ENCODE measurements around the gene PMM2.
A peak's percentile ranks its signal among the peaks of the same experiment; 100 is the strongest.
"Not testable (repeated sequence)": the region's sequence is repeated elsewhere in the genome, so short reads cannot be mapped to it uniquely, and the experiment has no call there.

PMM2 gene

DNA sequence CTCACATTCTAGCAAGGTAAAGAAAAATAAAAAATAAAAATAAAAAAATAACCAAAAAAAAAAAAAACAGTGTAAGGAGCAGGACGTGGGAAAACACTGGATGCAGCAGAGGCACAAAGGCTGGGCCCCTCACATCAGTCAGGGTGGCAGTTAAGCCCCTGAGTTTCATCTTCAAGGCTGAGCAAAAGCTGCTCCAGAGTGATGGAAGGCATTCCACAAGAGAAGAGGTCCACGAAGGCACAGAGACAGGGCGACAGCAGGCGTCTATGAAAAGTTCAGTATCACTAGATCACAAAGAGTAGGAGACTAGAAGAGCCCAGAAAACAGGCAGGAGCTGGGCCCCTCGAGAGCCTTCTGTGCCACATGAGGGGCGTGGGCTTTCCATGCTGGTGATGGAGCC is 12.2 kb upstream of the PMM2 start:
- no peak for DNase-seq

DNA sequence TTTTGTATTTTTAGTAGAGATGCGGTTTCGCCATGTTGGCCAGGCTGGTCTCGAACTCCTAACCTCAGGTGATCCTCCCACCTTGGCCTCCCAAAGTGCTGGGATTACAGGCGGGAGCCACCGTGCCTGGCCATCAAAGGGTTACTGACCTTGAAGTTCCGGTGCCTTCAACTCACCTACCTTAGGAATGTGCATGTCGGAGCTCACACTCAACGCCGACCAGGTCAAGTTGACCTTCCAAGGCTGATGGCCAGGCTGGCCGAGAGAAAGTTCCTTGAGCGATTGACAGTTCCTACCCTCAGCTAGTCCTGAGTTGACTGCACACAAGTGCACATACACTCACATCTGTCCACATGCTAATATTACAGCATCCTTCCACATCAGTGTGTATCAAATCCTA is 11.3 kb upstream of the PMM2 start:
- DNase-seq, result not testable (repeated sequence)

DNA sequence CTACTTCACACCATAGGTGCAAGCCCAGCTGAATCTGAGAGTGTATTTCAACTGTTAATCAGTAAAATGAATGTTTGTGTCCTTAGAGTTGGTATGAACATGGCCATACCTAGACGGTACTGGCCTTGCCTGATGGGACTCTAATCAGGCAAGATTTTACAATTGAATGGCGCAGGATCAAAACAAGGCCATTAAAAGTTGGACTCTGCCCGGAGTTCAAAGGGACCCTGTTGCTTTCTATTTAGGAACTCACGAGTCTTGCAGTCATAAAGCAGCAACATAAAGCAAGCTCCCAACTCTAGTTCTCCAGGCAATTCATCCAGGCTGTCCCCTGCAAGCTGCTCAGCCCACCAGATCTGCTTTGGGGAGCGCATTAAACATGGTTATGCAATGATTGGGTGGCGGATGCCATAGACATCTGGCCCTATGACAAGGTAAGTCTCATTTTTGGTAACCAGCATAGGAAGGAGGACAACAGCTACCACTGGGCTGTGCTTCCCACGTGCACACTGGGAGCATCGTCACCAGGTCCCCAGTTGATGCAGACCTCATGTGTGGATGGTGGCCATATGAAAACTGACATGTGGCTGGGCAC is 9.0 kb upstream of the PMM2 start:
- DNase-seq, result no peak

DNA sequence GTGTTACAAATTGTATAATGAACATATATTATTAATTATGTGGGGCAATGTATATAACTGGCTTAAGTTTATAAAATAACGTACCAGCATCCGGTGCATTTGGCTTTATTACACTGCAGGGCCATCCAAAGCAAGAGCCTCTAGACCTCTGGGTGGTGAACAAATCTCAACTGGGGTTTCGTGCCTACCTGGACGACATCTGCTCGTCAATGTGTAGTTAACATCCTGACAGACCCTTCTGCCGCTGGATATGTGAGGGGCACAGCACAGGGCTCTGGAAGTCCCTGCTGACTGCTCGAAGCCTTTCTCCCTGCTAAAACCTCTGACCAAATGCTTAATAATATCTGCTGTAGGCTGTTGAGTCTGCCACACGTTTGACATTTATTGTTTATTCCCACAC is 2.5 kb upstream of the PMM2 start:
- no peak for DNase-seq

DNA sequence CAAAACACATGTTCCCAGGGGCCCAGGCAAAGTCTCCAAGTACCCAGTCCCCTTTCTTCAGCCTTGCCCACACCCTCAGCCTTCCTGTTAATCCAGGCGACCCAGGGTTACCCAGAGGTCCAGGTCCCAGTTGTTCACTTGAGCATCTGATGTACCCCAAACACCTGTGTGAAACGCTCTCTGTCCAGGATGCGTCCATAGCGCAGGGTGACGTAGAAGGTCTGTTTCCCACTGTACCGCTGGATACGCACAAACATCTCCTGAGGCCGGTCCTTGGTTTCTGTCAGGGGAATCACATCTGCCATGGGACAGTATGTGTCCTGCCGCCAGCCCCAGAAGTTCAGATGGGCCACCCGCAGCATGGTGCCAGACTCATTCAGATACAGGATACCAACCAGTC is 1.8 kb upstream of the PMM2 start:
- DNase-seq, result no peak

DNA sequence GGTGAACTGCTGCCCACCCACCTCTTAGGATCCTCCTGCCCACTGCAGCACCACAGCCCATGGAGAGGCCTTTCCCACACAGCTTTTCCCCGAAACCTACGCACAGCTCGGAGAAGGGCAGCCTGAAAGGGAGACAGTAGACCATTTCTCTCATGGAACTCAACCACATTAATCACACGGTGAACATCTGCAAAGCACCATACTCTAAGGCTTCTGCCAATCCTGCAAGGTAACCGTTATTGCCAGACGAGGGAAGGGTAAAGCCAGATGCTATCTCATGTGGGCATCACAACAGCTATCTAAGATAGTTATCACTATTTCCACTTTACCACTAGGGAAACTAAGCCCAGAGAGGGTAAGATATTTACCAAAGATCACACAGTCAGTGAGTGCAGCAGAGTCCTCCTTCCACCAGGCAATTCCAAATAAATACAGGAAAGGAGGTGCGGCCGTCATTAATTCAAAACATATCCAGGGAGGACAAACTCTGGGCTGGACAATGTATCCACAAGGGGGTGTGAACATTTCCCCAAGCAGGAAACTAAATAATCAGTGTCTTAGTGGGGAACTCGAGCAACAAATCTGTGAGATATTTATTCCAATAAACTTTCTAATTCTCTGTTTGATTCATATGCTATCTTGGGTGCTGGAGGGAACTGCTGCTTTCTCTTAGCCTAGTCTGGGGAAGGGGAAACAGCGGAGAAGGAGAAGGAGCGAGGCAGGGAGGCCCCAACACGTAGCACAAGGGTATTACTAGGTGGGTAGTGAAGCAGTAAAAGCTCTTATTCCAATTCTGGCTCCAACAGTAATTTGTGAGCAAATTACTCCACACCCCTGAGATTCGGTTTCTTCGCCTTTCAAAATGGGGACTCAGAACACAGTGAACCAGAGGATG is 923 bp upstream of the PMM2 start:
- no peak for DNase-seq

DNA sequence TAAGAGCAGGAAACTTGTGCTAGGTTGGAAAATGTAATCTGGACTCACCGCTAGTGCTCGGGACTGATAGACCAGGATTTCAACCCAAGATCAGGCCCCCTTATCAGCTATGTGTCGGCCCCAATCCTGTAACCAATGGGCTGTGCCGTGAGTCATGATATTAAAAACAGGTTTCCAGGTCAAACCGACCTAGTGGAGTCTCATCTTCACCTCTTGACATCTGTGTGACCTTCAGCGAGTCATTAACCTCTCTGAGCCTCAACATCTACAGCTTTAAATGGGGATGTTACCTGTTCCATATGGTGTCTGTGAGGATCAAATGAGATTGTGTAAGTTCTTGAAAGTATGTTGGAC is 512 bp downstream of the PMM2 start:
- DNase-seq, result peak; percentile 31

DNA sequence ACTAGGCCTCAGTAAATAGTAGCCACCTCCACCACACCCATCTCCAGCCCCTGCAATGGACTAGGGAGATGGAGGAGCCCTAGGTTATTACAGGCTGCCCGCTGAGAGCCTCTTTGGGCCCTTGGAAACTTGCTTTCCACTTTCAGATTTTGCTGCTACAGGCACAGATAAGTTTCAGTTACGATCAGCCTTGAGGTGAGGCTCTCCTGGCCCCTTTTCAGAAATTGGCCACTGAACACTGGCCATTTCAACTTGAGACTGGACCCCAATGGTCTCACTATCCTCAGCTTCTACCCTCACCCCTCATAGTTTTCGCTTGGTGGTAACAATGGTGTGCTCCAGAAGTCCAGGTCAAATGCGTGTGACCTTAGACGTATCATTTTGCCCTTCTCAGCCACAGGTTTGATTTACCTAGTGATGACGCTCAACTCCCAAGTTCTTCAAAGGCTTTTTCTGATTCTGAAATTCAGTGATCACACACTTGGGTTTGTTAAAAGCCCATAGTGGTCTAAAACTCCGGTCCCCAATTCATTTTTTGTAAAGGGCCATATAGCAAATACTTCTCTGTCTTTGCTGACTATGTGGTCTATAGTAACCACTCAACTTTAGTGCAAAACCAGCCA is 1.0 kb downstream of the PMM2 start:
- DNase-seq, result no peak

DNA sequence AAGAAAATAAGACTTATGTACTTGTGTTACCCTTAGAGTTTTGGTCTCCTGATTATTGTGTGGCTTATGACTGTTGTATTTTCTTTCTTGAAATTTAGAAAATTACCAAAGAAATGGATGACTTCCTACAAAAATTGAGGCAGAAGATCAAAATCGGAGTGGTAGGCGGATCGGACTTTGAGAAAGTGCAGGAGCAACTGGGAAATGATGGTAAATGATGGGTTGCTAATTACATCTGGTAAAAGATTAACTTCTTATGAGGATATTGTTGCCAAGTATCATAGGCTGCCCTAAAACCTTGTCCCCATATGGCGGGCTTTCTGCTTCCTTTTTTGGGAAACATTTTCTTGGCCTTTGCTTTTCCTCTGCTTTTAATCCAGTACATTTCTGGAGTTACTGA is 4.1 kb downstream of the PMM2 start:
- no peak for DNase-seq

DNA sequence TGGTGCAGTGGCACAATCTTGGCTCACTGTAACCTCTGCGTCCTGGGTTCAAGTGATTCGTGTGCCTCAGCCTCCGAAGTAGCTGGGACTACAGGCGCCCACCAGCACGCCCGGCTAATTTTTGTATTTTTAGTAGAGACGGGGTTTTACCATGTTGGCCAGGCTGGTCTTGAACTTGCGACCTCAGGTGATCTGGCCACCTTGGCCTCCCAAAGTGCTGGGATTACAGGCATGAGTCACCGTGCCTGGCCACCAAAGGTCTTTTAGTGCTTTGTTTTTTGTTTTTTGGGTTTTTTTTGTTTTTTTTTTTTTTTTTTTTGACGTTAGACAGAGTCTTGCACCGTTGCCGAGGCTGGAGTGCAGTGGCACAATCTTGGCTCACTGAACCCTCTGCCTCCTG is 6.1 kb downstream of the PMM2 start:
- DNase-seq, result not testable (repeated sequence)

DNA sequence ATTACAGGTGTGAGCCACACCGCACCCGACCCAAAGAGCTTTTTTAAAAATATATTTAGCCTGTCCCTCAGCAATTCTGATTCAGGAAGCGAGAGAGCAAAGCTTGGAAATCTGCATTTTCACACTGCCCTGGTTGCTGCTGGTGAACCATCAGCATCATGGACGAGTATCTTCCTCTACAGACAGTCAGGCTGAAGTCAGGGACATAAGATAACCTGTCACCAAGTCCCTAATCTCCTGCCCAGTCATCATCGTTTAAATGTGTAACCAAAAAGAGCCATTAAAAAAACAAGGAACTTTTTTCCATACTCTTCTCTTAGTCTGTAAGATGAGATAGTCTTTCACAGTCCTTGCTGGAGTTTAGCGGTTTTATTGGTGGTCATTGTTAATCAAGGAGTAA is 6.7 kb downstream of the PMM2 start:
- no peak for DNase-seq

DNA sequence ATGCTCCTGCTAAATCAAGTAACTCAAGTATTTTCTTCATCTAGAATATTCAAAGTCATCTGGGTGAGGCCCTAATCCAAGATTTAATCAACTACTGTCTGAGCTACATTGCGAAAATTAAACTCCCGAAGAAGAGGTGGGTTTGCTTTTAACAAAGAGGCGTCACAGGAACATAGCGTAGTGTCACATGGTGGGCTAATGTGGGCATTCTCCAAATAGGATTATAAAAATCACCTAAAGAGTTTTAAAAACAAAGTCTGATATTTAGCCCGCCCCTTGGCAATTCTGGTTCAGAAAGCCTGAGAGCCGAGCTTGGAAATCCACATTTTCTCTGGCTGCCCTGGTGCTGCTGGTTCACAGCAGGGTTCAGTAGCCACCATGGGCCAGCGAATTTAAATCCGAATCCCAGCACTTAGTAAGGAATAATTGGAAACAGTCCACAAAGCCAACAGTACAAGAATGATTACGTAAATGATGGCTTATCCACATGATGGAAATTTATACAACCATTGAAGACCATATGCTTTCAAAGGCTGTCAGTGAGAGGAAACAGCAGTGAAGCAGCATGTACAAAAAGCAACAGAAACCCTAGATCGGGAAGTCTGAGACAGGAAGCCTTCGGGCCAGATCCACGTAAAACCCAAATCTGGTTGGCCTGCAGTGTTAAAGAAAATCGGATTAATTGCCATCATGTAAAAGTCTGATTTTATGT is 8.8 kb downstream of the PMM2 start:
- no peak for DNase-seq

DNA sequence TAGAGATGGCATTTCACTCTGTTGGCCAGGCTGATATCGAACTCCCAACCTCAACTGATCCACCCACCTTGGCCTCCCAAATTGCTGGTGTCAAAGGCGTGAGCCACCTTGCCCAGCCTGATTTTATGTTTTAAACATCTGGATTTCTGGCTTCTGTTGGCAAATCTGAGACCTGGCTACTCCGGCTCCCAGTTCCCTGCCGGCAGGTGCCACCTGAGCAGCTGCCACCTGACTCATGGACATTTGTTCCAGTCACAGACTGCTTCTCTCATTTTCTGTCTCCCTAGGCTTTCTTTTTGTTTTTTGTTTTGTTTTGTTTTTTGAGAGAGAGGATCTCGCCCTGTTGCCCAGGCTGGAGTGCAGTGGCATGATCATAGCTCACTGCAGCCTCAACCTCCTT is 9.6 kb downstream of the PMM2 start:
- no peak for DNase-seq

DNA sequence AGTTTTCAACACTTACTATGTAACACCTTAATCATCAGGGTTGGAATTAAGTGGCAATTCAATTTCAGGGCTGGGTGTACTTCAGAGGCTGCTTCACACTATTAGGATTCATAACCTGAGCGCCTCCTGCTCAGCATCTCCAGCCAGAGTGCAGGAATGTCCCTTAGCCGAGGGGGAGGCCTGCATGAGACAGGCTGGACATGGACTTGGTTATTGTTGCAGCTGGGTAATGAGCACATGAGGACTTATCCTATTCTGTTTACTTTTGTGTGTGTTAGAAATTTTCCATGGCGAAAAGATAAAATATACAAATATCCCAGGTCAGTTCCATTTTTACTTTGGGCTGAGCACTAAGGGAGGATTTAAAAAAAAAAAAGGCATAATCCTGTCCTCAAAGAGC is 10.4 kb downstream of the PMM2 start:
- no peak for DNase-seq

DNA sequence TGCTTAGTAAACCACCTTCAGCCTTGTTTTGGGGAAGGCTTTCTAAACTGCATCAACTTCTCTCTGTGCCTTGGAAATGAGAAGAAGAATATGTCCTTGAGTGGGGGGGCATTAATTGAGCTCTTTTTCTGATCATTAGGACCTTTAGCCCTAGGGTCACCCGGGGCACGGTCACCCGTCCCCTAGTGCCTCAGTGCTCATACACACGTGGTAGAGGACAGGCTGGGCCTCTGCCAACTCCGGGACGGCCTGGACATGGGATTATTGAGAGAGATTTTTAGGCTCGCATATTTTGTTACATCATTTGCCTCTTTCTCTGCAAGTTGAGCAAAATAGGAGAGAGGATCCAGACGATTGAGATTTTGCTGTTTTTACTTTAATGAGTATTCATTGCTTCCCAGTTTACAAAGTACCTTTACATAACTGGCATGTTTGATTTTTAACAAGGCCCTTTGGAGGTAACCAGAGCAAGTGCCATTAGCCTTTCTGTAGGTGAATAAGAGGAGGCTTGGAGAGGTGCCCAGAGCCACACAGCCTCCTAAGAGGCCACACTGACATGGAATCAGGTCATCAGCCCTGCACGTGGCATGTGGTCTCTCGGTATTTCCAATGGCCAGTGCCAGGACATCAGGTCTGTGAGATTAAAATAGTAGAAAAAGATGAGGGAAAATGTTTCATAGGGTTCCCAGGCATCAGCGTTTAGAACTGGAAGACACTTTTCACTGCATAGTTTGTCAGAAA is 11.1 kb downstream of the PMM2 start:
- DNase-seq, result no peak

DNA sequence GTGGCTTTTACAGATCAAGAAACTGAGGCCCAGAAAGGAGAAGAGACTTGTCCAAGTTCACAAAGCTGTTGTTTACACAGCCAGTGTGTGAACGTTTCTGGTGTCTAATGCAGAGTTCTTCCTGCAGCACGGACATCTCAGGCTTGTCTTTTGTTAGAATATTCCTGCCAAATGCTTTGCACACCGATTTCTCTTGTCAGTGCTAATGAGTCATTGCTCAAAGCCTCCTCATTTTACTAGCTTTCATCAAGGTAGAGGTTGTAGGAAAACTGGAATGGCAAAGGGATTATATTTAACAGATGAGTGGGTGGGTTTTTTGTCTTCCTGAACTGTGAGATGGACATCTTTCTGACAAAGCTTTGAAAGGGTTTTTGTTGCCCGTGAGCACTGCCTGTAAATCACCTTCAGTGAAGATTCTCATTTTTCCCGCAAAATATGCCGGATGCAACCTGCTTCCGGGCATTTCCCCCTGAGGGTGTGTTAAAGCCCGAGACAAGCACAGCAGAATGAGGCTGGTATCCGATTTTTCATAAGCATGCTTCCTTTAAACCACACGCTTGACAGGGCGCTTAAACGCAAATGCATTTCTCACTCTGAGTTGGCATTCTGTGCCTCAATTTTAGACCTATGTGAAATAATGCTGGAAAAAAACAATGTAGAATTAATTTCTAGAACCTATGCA is 14.7 kb downstream of the PMM2 start:
- no peak for DNase-seq

DNA sequence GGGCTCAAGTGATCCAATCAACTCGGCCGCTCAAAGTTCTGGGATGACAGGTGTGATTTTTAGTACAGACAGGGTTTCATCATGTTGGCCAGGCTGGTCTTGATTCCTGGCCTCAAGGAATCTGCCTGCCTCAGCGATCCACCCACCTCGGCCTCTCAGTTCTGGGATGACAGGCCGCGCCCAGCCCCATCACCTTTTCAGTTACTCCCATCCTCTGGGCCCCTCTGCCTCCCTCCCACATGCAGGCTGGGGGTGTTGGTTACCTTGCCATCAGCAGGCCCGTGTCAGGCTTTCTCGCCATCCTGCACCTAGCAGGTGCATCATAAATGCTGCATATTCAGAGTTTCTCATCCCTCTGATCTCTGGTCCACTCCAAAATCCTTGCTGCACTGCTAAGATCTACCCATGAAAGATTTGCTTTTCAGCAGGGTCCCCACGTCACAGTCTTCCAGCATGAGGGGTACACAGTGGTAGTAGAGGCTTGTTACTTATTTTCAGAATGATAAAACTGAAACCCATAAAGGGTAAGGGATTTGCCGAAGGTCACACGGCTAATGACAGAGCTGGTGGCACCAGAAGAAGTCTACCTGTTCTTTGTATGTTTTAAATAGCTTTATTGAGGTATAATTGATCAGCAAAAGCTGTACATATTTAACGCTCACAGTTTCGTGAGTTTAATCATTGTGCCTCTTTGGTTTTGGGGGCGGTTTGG is 16.6 kb downstream of the PMM2 start:
- no peak for DNase-seq

DNA sequence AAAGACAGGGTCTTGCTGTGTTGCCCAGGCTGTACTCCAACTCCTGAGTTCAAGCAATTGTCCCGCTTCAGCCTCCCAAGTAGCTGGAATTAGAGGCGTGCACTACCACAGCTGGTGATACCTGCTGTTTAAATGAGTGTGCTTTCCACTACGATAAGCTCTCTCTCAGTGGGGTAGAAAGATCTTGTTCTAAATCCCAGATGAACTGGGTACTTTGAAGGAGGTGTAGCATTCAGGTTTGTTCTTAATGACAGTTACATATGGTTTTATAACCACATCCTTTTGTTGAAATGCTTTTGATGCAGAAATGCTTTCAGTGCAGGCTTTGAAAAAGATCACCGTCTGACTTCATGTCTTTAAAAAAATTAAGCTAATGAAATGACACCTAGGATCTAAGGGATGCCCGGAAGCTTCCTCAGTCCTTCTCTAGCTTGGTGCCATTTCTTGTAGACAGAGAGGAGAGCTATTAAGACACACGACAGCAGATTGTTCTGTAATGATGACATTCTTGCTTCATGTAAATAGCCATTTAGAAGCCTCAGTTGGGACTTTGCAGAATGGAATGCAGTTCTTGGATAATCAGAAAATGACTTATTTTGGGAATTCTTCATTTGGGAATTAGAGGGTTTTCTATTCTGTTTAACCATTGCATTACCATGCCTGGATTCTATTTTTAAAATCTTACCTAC is 19.5 kb downstream of the PMM2 start:
- no peak for DNase-seq

DNA sequence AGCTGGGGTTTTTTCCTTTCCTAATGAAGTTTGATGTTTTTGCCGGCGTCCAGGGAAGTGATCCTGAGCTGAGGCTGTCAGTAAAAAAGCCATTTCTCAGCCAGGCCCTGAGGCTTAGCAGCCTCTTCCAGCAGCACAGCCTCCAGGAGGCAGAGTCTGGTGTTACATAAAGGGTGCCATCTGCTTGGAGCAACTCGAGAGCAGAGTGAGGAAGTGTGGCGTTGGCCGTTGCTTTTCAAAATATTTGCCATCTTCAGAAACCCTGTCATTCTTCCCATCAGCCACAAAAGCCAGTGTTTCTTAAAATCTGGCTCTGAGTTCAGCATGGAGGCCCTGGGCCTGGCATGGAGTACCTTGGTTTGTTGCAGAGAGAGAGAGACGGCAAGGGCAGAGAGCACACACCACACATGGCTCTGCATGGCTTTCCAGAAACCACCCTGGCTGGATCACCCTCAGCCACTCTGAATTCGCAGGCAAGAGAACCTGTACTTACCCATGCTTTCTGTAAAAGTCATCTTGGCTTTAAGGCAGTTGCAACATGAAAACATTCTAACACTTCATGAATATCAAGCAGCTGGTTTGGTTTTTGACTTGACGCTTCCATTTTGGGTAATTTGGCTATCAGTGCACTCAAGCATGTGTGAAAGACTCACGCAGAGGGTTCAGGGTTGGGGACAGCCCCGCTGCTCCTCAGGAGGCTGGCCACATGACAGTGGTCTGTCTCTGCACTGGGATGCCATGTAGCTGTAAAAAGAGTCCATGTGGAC is 21.0 kb downstream of the PMM2 start:
- no peak for DNase-seq

DNA sequence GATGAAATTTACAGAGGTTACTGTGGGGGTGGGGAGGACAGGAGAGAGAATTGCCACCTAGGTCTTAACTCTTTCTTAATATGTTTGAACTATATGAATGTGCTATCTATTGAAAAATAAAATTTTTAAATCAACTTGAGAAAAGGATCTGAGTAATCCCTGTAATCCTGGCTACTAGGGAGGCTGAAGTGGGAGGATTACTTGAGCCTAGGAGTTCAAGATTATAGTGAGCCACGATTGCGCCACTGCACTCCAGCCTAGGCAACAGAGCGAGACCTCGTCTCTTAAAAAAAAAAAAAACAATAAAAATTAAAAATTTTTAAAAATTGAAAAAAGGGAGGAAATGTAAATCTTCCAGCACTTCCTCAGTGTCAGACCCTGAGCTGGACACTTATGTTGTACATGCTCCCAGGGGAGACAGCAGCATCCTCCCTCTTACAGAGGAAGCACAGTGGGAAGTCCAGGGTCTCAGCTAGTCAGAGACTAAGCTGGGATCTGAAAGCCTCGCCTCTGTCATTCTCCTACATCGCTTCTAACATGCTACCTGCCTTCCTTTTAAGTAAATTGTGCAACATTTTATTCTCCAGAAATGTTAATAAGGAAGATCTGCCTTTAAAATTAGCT is 21.9 kb downstream of the PMM2 start:
- no peak for DNase-seq
